Fibroblast of lung (primary cell): ENCODE results near the gene ETFRF1. TPM values are rescaled to one million over a fixed set of nuclear protein-coding genes. Genes with fewer than 3 reads are reported as not detected.

Experiments
- DNase-seq, 2 donors: peaks; one replicate each; pipeline versions ENCODE4 v3.0.0 to v3.0.0-alpha.2; 2010; ENCODE audit warnings: low read depth in 2 of 2
- H2AFZ ChIP-seq: 2 replicates; pipeline ENCODE4 v1.5.1; 2012; ENCODE audit warnings: low read length, control low read depth, inconsistent platforms
- H3K27ac ChIP-seq: 2 replicates; pipeline ENCODE4 v1.5.1; 2011; ENCODE audit warnings: low read length, control low read depth; ENCODE audit not compliant: insufficient read depth
- H3K27me3 ChIP-seq: 2 replicates; pipeline ENCODE4 v1.5.1; 2011; ENCODE audit warnings: mild to moderate bottlenecking, low read length; ENCODE audit not compliant: control insufficient read depth, insufficient read depth
- H3K36me3 ChIP-seq: 2 replicates; pipeline ENCODE4 v1.5.1; 2011; ENCODE audit warnings: low read length; ENCODE audit not compliant: control insufficient read depth, insufficient read depth
- H3K4me1 ChIP-seq: 2 replicates; pipeline ENCODE4 v1.5.1; 2011; ENCODE audit warnings: low read length; ENCODE audit not compliant: control insufficient read depth, insufficient read depth; ENCODE audit errors: extremely low read depth
- H3K4me2 ChIP-seq: 2 replicates; pipeline ENCODE4 v1.5.1; 2011; ENCODE audit warnings: low read length, control low read depth; ENCODE audit not compliant: insufficient read depth; ENCODE audit errors: extremely low read depth
- H3K4me3 ChIP-seq, 4 experiments: fragments of 200-600 bp in 1 of 4; sonication (generic) in 1 of 4; replicated peaks in 1 of 4; 2 replicates each; pipeline ENCODE4 v1.5.1; 2011 to 2016; ENCODE audit warnings: low read length in 4 of 4, low read depth in 3 of 4, mild to moderate bottlenecking in 3 of 4, control low read depth in 2 of 4, inconsistent platforms in 1 of 4, mixed read lengths in 1 of 4; ENCODE audit not compliant: insufficient read depth in 1 of 4; ENCODE audit errors: control extremely low read depth in 1 of 4
- H3K79me2 ChIP-seq: 2 replicates; pipeline ENCODE4 v1.5.1; 2012; ENCODE audit warnings: mild to moderate bottlenecking, low read length, inconsistent platforms; ENCODE audit not compliant: control insufficient read depth, insufficient read depth
- H3K9ac ChIP-seq: 2 replicates; pipeline ENCODE4 v1.5.1; 2011; ENCODE audit warnings: mild to moderate bottlenecking, low read length, control low read depth; ENCODE audit not compliant: insufficient read depth
- H3K9me3 ChIP-seq: 2 replicates; pipeline ENCODE4 v1.5.1; 2012; ENCODE audit warnings: low read depth, low read length; ENCODE audit not compliant: control insufficient read depth, insufficient read depth
- H4K20me1 ChIP-seq: 2 replicates; pipeline ENCODE4 v1.5.1; 2011; ENCODE audit warnings: low read length; ENCODE audit not compliant: control insufficient read depth, insufficient read depth; ENCODE audit errors: extremely low read depth
- CTCF ChIP-seq, 2 donors: IDR thresholded peaks in 1 of 2; conservative IDR thresholded peaks in 1 of 2; 1 replicate in 1 of 2; 2 replicates in 1 of 2; pipeline ENCODE4 v1.5.1; 2011 to 2012; ENCODE audit warnings: low read length in 2 of 2, control low read depth in 1 of 2, inconsistent platforms in 1 of 2, low read depth in 1 of 2, mild to moderate bottlenecking in 1 of 2
- EZH2 ChIP-seq: IDR thresholded peaks from 2 replicates; pipeline ENCODE4 v1.5.1; 2012; ENCODE audit warnings: low read length, control low read depth, mild to moderate bottlenecking; ENCODE audit errors: missing control alignments
- polyA plus RNA-seq, 2 donors: library from polyadenylated mRNA; depleted of rRNA in 1 of 2; stranded (reverse) in 1 of 2; unstranded in 1 of 2; fragments of >200 nt; gene quantifications; 2 replicates each; pipeline ENCODE4 v1.2.1, GENCODE V29; 2011 to 2012; ENCODE audit warnings: missing spikeins in 1 of 2
- total RNA-seq: library from RNA; depleted of rRNA; stranded (reverse); fragments of >200 nt; gene quantifications from 2 replicates; pipeline ENCODE4 v1.2.1, GENCODE V29; 2014

Gene ETFRF1
- total and polyA plus RNA-seq, 2 donors (not counting 1 experiment from before 2014, with no cell fraction given), result 17.3 to 28.0 TPM

GRCh38 chr12:25253371-25254068 lies 58.5 kb downstream of the ETFRF1 start:
- no peak overlapping the region for H2AFZ ChIP-seq
- no peaks in the 10 kb centered on the region for H3K4me1 ChIP-seq
- no peaks in the 10 kb centered on the region for H3K36me3 ChIP-seq
- H3K27ac ChIP-seq, result no peak overlapping the region
- no peak overlapping the region for H3K4me3 ChIP-seq
- no peaks in the 10 kb centered on the region for H3K27me3 ChIP-seq
- no peak for TF ChIP-seq EZH2
- TF ChIP-seq CTCF (conservative IDR thresholded peaks at IDR 0.05 in 1 of 2, IDR thresholded peaks at IDR 0.05 in 1 of 2; ENCODE audit: low read depth in 1 of 2, low read length in 2 of 2), result no peak
- no peak overlapping the region for H3K9ac ChIP-seq
- peaks cover 16% of the 10 kb centered on the region for H3K79me2 ChIP-seq
- no peak overlapping the region for H3K4me2 ChIP-seq
- H3K9me3 ChIP-seq, result no peaks in the 10 kb centered on the region
- no peak for DNase-seq
- no peaks in the 10 kb centered on the region for H4K20me1 ChIP-seq

GRCh38 chr12:25254271-25254880 lies 59.3 kb downstream of the ETFRF1 start:
- no peak for TF ChIP-seq CTCF (conservative IDR thresholded peaks at IDR 0.05 in 1 of 2, IDR thresholded peaks at IDR 0.05 in 1 of 2; ENCODE audit: low read depth in 1 of 2, low read length in 2 of 2)
- TF ChIP-seq EZH2, result no peak
- Histone ChIP-seq H4K20me1 (no peaks in the 10 kb centered on the region), H3K9ac (no peak overlapping the region), H3K4me2 (no peak overlapping the region), H3K79me2 (peaks cover 7% of the 10 kb centered on the region), H3K27ac (no peak overlapping the region), H3K36me3 (no peaks in the 10 kb centered on the region), H2AFZ (no peak overlapping the region), H3K9me3 (no peaks in the 10 kb centered on the region), H3K4me3 (no peak overlapping the region), H3K4me1 (no peaks in the 10 kb centered on the region), H3K27me3 (no peaks in the 10 kb centered on the region)
- peak in 1 of 2 donors; percentile 54 for DNase-seq

Other genes with a start within 250 kb of the ETFRF1 start
- 93.7 and 162 TPM in 2 replicates for gene BCAT1, start 246.1 kb upstream of the ETFRF1 start, total RNA-seq
- gene BCAT1, start 246.1 kb upstream of the ETFRF1 start, polyA plus RNA-seq, result 27.8 and 31.9 TPM in 2 replicates
- gene DNAI7, start 77 bp upstream of the ETFRF1 start, total RNA-seq, result 0.17 and 0.26 TPM in 2 replicates
- 0.14 and 0.23 TPM in 2 replicates for gene DNAI7, start 77 bp upstream of the ETFRF1 start, polyA plus RNA-seq
- 12.3 and 15.0 TPM in 2 replicates for gene KRAS, start 55.7 kb downstream of the ETFRF1 start, total RNA-seq
- gene KRAS, start 55.7 kb downstream of the ETFRF1 start, polyA plus RNA-seq, result 21.2 and 31.3 TPM in 2 replicates